HFFc6 (cell line): ENCODE results near the gene ERICH3. TPM values are rescaled to one million over a fixed set of nuclear protein-coding genes. Genes with fewer than 3 reads are reported as not detected.

Experiments
- DNase-seq: peaks from one replicate; pipeline ENCODE4 v3.0.0-alpha.2; 2018
- H3K27ac Mint-ChIP-seq: 2 replicates; pipeline ENCODE4 v1.8.0; 2020; ENCODE audit warnings: mild to moderate bottlenecking, mixed read lengths
- H3K27me3 Mint-ChIP-seq: 2 replicates; pipeline ENCODE4 v1.8.0; 2021; ENCODE audit warnings: mild to moderate bottlenecking, moderate library complexity, mixed read lengths; ENCODE audit not compliant: insufficient read depth
- H3K36me3 Mint-ChIP-seq: 2 replicates; pipeline ENCODE4 v1.8.0; 2021; ENCODE audit warnings: low read depth, mixed read lengths
- H3K4me1 Mint-ChIP-seq: 2 replicates; pipeline ENCODE4 v1.8.0; 2020; ENCODE audit warnings: low read depth, mixed read lengths
- H3K4me3 Mint-ChIP-seq: 2 replicates; pipeline ENCODE4 v1.8.0; 2020; ENCODE audit warnings: mild to moderate bottlenecking, moderate library complexity, mixed read lengths
- H3K9me3 Mint-ChIP-seq: 2 replicates; pipeline ENCODE4 v1.8.0; 2020; ENCODE audit warnings: mild to moderate bottlenecking, mixed read lengths
- total RNA-seq, 6 experiments: library from RNA; stranded (reverse); fragmentation: NEBNext Ultra II Directional; extraction: Animal tissue kit (Norgen Biotek cat#: 25700); gene quantifications; 2 replicates in 1 of 6; 3 replicates in 5 of 6; pipeline ENCODE4 v1.2.3, GENCODE V29; 2021
- TF ChIP-seq, protein P1 (sequence below): fragments of 200-600 bp; sonication (generic); IDR thresholded peaks from 2 replicates; pipeline ENCODE4 v1.5.0; 2021; ENCODE audit warnings: antibody characterized with exemption, mild to moderate bottlenecking

The ERICH3 gene
- total RNA-seq, 6 experiments from 2014 or later: not detected

DNA sequence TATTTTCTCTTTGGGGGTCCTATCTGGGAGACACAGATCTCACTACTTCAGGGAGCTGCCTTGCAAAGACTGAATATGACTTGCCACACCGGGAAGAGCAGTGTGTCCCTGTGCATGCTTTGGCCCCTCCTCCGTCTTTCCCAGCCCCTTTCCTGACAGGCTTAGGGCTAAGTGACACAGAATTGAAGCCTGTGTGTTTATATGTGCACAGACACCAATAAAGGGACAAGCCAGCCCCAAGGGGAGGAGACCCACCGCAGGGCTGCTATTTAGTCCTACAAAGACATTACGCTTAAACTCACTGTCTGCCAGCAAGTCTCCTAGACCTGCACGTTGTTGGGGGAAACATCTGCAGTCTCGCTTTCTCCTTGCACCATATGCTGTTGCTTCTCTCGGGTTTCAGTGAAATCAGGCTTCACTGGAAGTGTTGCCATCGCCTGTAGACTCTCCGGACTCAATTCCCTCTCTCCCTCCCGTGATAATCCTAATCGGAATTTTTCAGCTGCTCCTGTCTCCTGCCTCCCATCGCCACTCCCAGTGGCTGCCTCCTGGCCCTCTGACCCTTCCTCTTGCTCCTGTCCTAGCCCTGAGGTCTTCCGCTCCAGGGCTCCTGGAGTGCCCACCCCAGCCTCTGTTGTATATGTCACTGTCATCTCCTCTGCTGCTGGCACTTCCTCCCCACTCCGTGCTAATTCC is 102.6 kb downstream of the ERICH3 start:
- TF ChIP-seq, protein P1, sequence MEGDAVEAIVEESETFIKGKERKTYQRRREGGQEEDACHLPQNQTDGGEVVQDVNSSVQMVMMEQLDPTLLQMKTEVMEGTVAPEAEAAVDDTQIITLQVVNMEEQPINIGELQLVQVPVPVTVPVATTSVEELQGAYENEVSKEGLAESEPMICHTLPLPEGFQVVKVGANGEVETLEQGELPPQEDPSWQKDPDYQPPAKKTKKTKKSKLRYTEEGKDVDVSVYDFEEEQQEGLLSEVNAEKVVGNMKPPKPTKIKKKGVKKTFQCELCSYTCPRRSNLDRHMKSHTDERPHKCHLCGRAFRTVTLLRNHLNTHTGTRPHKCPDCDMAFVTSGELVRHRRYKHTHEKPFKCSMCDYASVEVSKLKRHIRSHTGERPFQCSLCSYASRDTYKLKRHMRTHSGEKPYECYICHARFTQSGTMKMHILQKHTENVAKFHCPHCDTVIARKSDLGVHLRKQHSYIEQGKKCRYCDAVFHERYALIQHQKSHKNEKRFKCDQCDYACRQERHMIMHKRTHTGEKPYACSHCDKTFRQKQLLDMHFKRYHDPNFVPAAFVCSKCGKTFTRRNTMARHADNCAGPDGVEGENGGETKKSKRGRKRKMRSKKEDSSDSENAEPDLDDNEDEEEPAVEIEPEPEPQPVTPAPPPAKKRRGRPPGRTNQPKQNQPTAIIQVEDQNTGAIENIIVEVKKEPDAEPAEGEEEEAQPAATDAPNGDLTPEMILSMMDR: no peak
- Mint-ChIP-seq H3K27me3 (no peaks in the 10 kb centered on the region), H3K4me3 (no peak overlapping the region), H3K4me1 (no peaks in the 10 kb centered on the region), H3K36me3 (no peaks in the 10 kb centered on the region), H3K9me3 (no peaks in the 10 kb centered on the region), H3K27ac (no peak overlapping the region)
- no peak for DNase-seq

DNA sequence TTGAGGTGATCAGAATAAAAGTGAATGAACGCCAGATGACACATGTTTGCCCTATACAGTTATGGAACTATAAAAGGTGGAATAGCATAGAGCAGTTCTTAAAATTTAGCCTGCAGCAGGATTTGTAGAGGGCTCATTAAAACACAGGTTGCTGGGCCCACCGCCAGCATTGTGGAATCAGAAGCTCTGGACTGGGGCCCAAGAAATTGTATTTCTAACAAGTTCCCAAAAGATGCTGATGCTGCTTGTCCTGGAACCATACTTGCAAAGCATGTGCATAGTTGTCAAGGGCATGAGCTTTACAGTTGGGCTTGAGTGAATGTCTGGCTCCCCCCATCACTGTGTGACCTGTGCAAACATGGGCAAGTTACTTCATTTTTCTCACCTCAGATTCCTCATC is 123.7 kb downstream of the ERICH3 start:
- 0 out of 2 replicates have a peak, but pooled peaks cover 3% of the 10 kb centered on the region for H3K36me3 Mint-ChIP-seq
- no peaks in the 10 kb centered on the region for H3K4me1 Mint-ChIP-seq
- no peak for DNase-seq
- TF ChIP-seq, protein P1: no peak
- H3K9me3 Mint-ChIP-seq: peaks cover 52% of the 10 kb centered on the region
- H3K27me3 Mint-ChIP-seq: no peaks in the 10 kb centered on the region; the same call in 1 of the 2 replicates
- no peak overlapping the region for H3K27ac Mint-ChIP-seq
- no peak overlapping the region for H3K4me3 Mint-ChIP-seq

DNA sequence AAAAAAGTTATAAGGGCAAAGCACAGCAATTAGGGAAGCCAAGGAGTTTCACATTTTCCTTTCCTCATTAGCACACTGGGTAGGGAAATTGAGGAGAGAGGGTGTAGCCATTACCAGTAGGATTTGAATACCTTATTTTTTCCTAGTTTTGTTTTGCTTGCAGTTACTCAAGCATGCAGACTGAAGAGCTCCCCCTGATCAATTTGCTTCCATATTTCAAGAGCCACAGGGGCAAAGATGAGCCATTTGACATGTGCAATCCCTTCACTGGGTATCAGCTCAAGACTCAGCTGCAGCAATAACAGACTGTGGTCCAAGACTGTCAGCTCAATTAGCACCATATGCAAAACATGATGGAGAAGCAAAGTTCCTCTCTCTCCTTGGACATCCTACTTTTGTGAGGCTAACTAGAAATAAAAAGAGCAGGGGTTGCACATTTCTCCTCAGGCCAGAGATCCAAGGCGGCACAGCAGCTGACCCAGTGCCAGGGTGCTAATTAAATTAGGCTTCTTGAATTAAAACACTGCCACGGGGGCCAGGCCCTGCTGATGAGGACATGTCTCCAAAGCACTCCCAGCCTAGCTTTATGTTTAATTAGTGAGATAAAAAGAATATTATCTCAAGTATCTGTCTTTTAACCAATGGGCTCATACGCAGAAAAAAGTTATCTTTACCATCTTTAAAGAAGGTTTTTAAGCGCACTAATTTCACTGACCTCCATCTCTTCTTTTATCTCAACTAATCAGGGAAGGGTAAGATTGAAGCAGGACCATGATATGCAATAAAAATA is 124.4 kb downstream of the ERICH3 start:
- TF ChIP-seq, protein P1: no peak
- H3K36me3 Mint-ChIP-seq: 0 out of 2 replicates have a peak, but pooled peaks cover 3% of the 10 kb centered on the region
- no peak overlapping the region for H3K4me3 Mint-ChIP-seq
- peaks cover 54% of the 10 kb centered on the region for H3K9me3 Mint-ChIP-seq
- no peak overlapping the region for H3K27ac Mint-ChIP-seq
- no peaks in the 10 kb centered on the region for H3K4me1 Mint-ChIP-seq
- no peaks in the 10 kb centered on the region; the same call in 1 of the 2 replicates for H3K27me3 Mint-ChIP-seq
- DNase-seq: no peak

DNA sequence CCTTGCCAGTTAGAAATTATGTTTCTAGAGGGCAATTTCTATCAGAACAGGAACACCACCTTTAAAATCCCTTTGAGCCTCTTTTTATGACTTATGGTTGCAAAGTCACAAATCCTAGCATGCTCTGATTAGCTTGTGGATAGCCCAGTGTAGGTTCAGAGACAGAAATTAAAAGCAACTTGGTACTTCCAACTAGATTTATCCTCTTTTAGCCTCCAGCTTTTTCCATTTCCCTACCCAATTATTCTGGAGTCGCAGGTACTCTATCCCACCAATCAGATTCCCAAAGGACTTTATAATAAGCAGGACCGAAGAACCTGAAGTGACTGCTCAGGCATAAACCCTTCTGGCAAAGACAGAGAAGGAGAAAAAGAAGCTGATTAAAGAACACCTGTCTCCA is 127.8 kb downstream of the ERICH3 start:
- Mint-ChIP-seq H3K36me3 (0 out of 2 replicates have a peak, but pooled peaks cover 3% of the 10 kb centered on the region), H3K9me3 (peaks cover 47% of the 10 kb centered on the region), H3K27ac (no peak overlapping the region), H3K27me3 (no peaks in the 10 kb centered on the region; the same call in 1 of the 2 replicates), H3K4me3 (no peak overlapping the region), H3K4me1 (no peaks in the 10 kb centered on the region)
- TF ChIP-seq, protein P1: no peak
- DNase-seq: no peak

DNA sequence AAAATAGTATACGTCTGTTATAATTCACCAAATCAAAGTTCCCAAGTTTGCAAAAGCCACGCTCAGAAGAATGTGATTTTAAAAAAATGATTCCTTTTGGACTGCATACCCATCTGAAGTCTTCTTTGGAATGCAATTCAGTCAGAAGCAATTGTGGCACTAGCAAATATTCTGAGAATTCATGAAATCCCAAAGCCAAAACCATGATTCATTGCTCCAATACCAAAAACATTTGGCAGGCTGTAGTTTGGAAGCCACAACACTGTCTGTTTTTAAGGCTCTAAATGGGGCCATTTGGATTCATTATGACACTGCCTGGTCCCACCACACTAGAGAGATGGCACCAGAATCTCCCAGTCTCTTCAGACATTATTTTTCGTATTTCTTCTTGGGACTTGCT is 139.4 kb downstream of the ERICH3 start:
- no peaks in the 10 kb centered on the region for H3K4me1 Mint-ChIP-seq
- peak; percentile 9 for DNase-seq
- H3K4me3 Mint-ChIP-seq: no peak overlapping the region
- no peaks in the 10 kb centered on the region for H3K36me3 Mint-ChIP-seq
- no peak overlapping the region for H3K27ac Mint-ChIP-seq
- H3K9me3 Mint-ChIP-seq: peaks cover 18% of the 10 kb centered on the region
- TF ChIP-seq, protein P1: no peak
- H3K27me3 Mint-ChIP-seq: peaks cover 3% of the 10 kb centered on the region; the same call in 1 of the 2 replicates
